ENCODE results near the gene MATN3.

- TF ChIP-seq SNAI2 (CRISPR knock-in tag; IDR thresholded peaks at IDR 0.05) (no peak), ZFP3 (CRISPR knock-in tag; IDR thresholded peaks at IDR 0.05) (no peak), CSDC2 (CRISPR knock-in tag; IDR thresholded peaks at IDR 0.05) (no peak), ARNTL (CRISPR knock-in tag; IDR thresholded peaks at IDR 0.05; ENCODE audit: borderline replicate concordance, low read depth) (no peak), ZFP30 (CRISPR knock-in tag; IDR thresholded peaks at IDR 0.05) (no peak), OSR1 (CRISPR knock-in tag; IDR thresholded peaks at IDR 0.05) (no peak), PATZ1 (CRISPR knock-in tag; IDR thresholded peaks at IDR 0.05; ENCODE audit: borderline replicate concordance) (no peak), ISL1 (CRISPR knock-in tag; IDR thresholded peaks at IDR 0.05) (no peak)
These were observed 42.5 kb upstream of the MATN3 start for GRCh38 chr2:20054931-20055330.

Measured in SK-N-SH treated with all-trans-retinoic acid at 6 μM for 48 hours (cell line).